ENCODE measurements around the gene C2CD5.
"Not testable (repeated sequence)": the region's sequence is repeated elsewhere in the genome, so short reads cannot be mapped to it uniquely, and the experiment has no call there.

Gene C2CD5

GRCh38 chr12:22461786-22462185 lies 82.6 kb downstream of the C2CD5 start:
- TF ChIP-seq CTCF (IDR thresholded peaks at IDR 0.05; ENCODE audit: insufficient read depth, missing control alignments): no peak
- DNase-seq (ENCODE audit: insufficient read length, low spot score) (no peak), FAIRE-seq (no peak)

DNA sequence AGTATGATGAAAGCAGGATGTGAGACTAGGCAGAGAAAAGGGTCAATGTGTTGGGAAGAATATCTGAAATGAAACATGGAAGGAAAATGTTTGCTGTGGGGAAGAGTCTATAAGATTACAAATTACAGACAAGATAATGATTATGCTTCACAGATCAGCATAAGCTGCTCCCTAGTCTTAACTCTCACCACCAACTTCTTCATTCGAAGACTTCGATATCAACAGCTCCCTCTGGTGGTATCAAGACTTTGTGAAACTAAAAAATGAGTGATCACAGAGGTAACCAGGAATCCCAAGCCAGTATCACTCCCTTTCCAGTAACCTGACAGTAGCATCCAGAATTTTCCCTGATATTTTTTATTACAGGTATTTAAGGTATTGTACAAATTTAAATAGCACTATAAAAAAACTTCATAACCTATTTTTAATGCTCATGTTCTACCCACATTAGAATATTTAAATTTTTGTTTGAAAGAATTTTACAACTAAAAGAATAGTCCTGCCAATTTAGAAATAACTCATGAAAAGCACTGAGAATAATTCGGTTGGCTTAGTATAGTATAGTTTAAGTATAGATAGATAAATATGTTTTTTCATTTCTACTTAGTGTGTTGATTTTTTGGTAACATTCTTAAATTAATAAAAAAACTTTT lies 84.4 kb downstream of the C2CD5 start:
- peak; percentile 98 for FAIRE-seq
- DNase-seq (ENCODE audit: insufficient read length, low spot score): no peak
- peak; percentile 83 for TF ChIP-seq CTCF (IDR thresholded peaks at IDR 0.05; ENCODE audit: insufficient read depth, missing control alignments)

- TF ChIP-seq CTCF (IDR thresholded peaks at IDR 0.05; ENCODE audit: insufficient read depth, missing control alignments): no peak
- DNase-seq (ENCODE audit: insufficient read length, low spot score) (no peak), FAIRE-seq (peak; percentile 99)
Observed at GRCh38 chr12:22458298-22458937, 85.9 kb downstream of the C2CD5 start.

DNA sequence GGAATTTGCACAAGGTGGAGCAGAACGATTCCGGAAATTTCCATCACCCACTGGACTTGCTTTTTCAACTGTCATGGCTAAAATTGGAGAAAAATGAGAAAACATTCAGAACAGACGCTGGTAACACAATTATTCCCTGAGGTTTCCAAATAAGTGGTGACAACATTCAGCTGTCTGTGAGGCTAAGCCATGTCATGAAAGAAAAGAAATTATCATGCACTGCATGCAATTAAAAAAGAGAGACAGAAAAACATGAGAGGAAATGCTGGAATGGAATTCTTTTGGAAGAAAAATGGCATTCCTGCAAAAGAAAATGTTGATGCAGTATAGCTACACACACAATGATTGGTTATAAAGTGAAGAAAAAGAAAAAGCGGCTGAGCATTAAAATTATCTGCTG lies 87.3 kb downstream of the C2CD5 start:
- no peak for DNase-seq (ENCODE audit: insufficient read length, low spot score)
- TF ChIP-seq CTCF (IDR thresholded peaks at IDR 0.05; ENCODE audit: insufficient read depth, missing control alignments): no peak
- no peak for FAIRE-seq

DNA sequence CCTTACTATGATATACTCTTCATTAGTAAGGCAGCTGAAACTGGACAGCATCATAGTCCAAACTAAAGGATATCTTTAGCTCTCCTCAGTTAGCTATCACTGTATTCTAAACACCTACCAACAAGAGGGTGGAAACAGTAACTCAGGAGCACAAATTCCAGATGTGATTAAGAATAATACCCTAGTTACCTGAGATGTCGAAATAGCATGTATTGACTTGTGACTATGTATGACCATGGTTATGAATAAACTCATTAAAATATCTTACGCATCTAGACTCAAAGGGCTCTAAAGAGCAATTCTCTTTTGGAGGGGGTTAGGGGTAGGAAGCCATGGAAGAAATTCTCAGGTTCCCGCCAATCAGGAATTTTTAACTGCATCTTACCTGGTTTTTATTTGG lies 90.8 kb downstream of the C2CD5 start:
- TF ChIP-seq CTCF (IDR thresholded peaks at IDR 0.05; ENCODE audit: insufficient read depth, missing control alignments): no peak
- DNase-seq (ENCODE audit: insufficient read length, low spot score): no peak
- peak; percentile 56 for FAIRE-seq

- no peak for TF ChIP-seq CTCF (IDR thresholded peaks at IDR 0.05; ENCODE audit: insufficient read depth, missing control alignments)
- DNase-seq (ENCODE audit: insufficient read length, low spot score): no peak
- no peak for FAIRE-seq
Observed at GRCh38 chr12:22447223-22447622, 97.1 kb downstream of the C2CD5 start.

- DNase-seq (ENCODE audit: insufficient read length, low spot score): not testable (repeated sequence)
Observed at GRCh38 chr12:22444317-22444665, 100.1 kb downstream of the C2CD5 start.

More at GRCh38 chr12:22444317-22444665, 100.1 kb downstream of the C2CD5 start:
- FAIRE-seq: not testable (repeated sequence)
